Naive thymus-derived CD4-positive, alpha-beta T cell (primary cell): ENCODE results near the gene DMRTB1. TPM values are rescaled to one million over a fixed set of nuclear protein-coding genes. Genes with fewer than 3 reads are reported as not detected.

ENCODE experiments used
- ATAC-seq: fragments of 150-1000 bp; cut with Tn5 transposase; 2 replicates; pipeline ENCODE4 v1.10.0; 2021; ENCODE audit warnings: mild to moderate bottlenecking, moderate library complexity
- CTCF ChIA-PET: fragments of 350-600 bp; sonication (Branson Sonifier 250); formaldehyde crosslinking; loops from one replicate; lab custom pipeline; 2021; ENCODE audit warnings: antibody characterized with exemption; lab: Charles Lee
- POLR2A ChIA-PET: fragments of 350-600 bp; sonication (Branson Sonifier 250); formaldehyde crosslinking; loops from one replicate; lab custom pipeline; 2021; ENCODE audit warnings: antibody characterized with exemption, inconsistent platforms; lab: Charles Lee
- DNase-seq, 9 donors: peaks; one replicate each; pipeline versions ENCODE4 v3.0.0 to v3.0.0-alpha.2; 2020 to 2022; ENCODE audit warnings: mixed read lengths in 1 of 9
- H3K27ac ChIP-seq: one replicate; pipeline ENCODE4 v1.7.0; 2013; ENCODE audit warnings: mild to moderate bottlenecking, low read depth, low read length, moderate library complexity
- H3K27me3 ChIP-seq, 2 donors: one replicate each; pipeline ENCODE4 v1.7.0; 2013; ENCODE audit warnings: low read length in 2 of 2, mild to moderate bottlenecking in 2 of 2, moderate library complexity in 2 of 2; ENCODE audit not compliant: control insufficient read depth in 2 of 2, insufficient read depth in 2 of 2
- H3K36me3 ChIP-seq, 3 experiments: 1 replicate in 2 of 3; 2 replicates in 1 of 3; pipeline ENCODE4 v1.7.0; 2013; ENCODE audit warnings: low read length in 3 of 3, mild to moderate bottlenecking in 3 of 3, moderate library complexity in 1 of 3; ENCODE audit not compliant: insufficient read depth in 3 of 3, control insufficient read depth in 2 of 3
- H3K4me1 ChIP-seq, 2 donors: one replicate each; pipeline ENCODE4 v1.7.0; 2013; ENCODE audit warnings: low read length in 2 of 2, mild to moderate bottlenecking in 2 of 2, moderate library complexity in 1 of 2; ENCODE audit not compliant: control insufficient read depth in 2 of 2, insufficient read depth in 2 of 2
- H3K4me3 ChIP-seq: 2 replicates; pipeline ENCODE4 v1.7.0; 2013; ENCODE audit warnings: mild to moderate bottlenecking, low read length
- H3K9me3 ChIP-seq, 3 experiments: 1 replicate in 2 of 3; 2 replicates in 1 of 3; pipeline ENCODE4 v1.7.0; 2013; ENCODE audit warnings: low read length in 3 of 3; ENCODE audit not compliant: control insufficient read depth in 2 of 3
- H3K27ac Mint-ChIP-seq, 9 donors: one replicate each; pipeline ENCODE4 v1.8.0; 2020 to 2022; ENCODE audit warnings: mixed read lengths in 9 of 9, mild to moderate bottlenecking in 8 of 9, moderate library complexity in 5 of 9, inconsistent platforms in 2 of 9
- H3K27me3 Mint-ChIP-seq, 5 donors: one replicate each; pipeline ENCODE4 v1.8.0; 2021 to 2022; ENCODE audit warnings: mixed read lengths in 5 of 5, mild to moderate bottlenecking in 1 of 5
- H3K36me3 Mint-ChIP-seq, 5 donors: one replicate each; pipeline ENCODE4 v1.8.0; 2020 to 2022; ENCODE audit warnings: mixed read lengths in 5 of 5, mild to moderate bottlenecking in 3 of 5, inconsistent platforms in 1 of 5
- H3K4me1 Mint-ChIP-seq, 7 donors: one replicate each; pipeline ENCODE4 v1.8.0; 2020 to 2022; ENCODE audit warnings: mixed read lengths in 7 of 7, mild to moderate bottlenecking in 3 of 7, inconsistent platforms in 1 of 7
- H3K4me3 Mint-ChIP-seq, 10 donors: one replicate each; pipeline ENCODE4 v1.8.0; 2020 to 2022; ENCODE audit warnings: mild to moderate bottlenecking in 10 of 10, mixed read lengths in 10 of 10, moderate library complexity in 6 of 10, inconsistent platforms in 2 of 10
- H3K9me3 Mint-ChIP-seq, 11 donors: one replicate each; pipeline ENCODE4 v1.8.0; 2020 to 2022; ENCODE audit warnings: mixed read lengths in 11 of 11, mild to moderate bottlenecking in 4 of 11, inconsistent platforms in 1 of 11, moderate library complexity in 1 of 11
- intact Hi-C, 2 donors: fragments of 100-400 bp; cut with micrococcal nuclease; formaldehyde crosslinking; loops; one replicate each; pipeline ENCODE4 v1.15.1; 2023
- polyA plus RNA-seq, 2 donors: library from polyadenylated mRNA; unstranded; fragments of 300-500 nt; fragmentation: Illumina TruSeq; gene quantifications; one replicate each; pipeline ENCODE4 v1.2.3, GENCODE V29; 2021
- total RNA-seq, 6 experiments: library from RNA in 5 of 6; stranded (reverse) in 5 of 6; gene quantifications; 1 replicate in 5 of 6; 2 replicates in 1 of 6; pipeline ENCODE4 v1.2.3 and lab custom pipeline; 2021 to 2026

DMRTB1 gene
- total and polyA plus RNA-seq, 7 experiments from 2014 or later, result not detected

GRCh38 chr1:53498555-53499131, 39.4 kb downstream of the DMRTB1 start:
- ChIA-PET POLR2A (no interaction called here), CTCF (no interaction called here)
- H3K9me3 Mint-ChIP-seq, result peaks cover 0 to 1% (median 0%) of the 10 kb centered on the region in 11 donors
- H3K27me3 Mint-ChIP-seq, result peaks cover 0 to 14% (median 0%) of the 10 kb centered on the region in 5 donors
- Histone ChIP-seq H3K9me3 (no peaks in the 10 kb centered on the region), H3K27me3 (no peaks in the 10 kb centered on the region), H3K36me3 (no peaks in the 10 kb centered on the region), H3K27ac (no peak overlapping the region), H3K4me3 (no peak overlapping the region), H3K4me1 (peaks cover 0 to 7% of the 10 kb centered on the region in 2 donors)
- H3K36me3 Mint-ChIP-seq, result no peaks in the 10 kb centered on the region
- intact Hi-C loops, result no loop called here
- no peak overlapping the region for H3K27ac Mint-ChIP-seq
- DNase-seq (no peak), ATAC-seq (no peak)
- H3K4me1 Mint-ChIP-seq, result peaks cover 0 to 4% (median 0%) of the 10 kb centered on the region in 7 donors
- no peak overlapping the region for H3K4me3 Mint-ChIP-seq

GRCh38 chr1:53499257-53500203, 40.3 kb downstream of the DMRTB1 start:
- ATAC-seq (no peak), DNase-seq (no peak)
- peaks cover 0 to 1% (median 0%) of the 10 kb centered on the region in 11 donors for H3K9me3 Mint-ChIP-seq
- H3K4me1 Mint-ChIP-seq, result peaks cover 0 to 4% (median 0%) of the 10 kb centered on the region in 7 donors
- Histone ChIP-seq H3K36me3 (no peaks in the 10 kb centered on the region), H3K27ac (no peak overlapping the region), H3K9me3 (no peaks in the 10 kb centered on the region), H3K4me1 (peaks cover 0 to 7% of the 10 kb centered on the region in 2 donors), H3K27me3 (no peaks in the 10 kb centered on the region), H3K4me3 (no peak overlapping the region)
- H3K27me3 Mint-ChIP-seq, result peaks cover 0 to 8% (median 0%) of the 10 kb centered on the region in 5 donors
- ChIA-PET CTCF (no interaction called here), POLR2A (no interaction called here)
- H3K27ac Mint-ChIP-seq, result no peak overlapping the region
- no peaks in the 10 kb centered on the region for H3K36me3 Mint-ChIP-seq
- H3K4me3 Mint-ChIP-seq, result no peak overlapping the region
- intact Hi-C loops, result no loop called here

- POLR2A ChIA-PET, result no interaction called here
- peaks cover 0 to 6% (median 0%) of the 10 kb centered on the region in 5 donors for H3K27me3 Mint-ChIP-seq
- H3K9me3 Mint-ChIP-seq, result peaks cover 0 to under 1% (median 0%) of the 10 kb centered on the region in 11 donors
- H3K27ac Mint-ChIP-seq, result no peak overlapping the region
- CTCF ChIA-PET, result no interaction called here
- ATAC-seq (no peak), DNase-seq (no peak)
- H3K4me1 Mint-ChIP-seq, result peaks cover 0 to 4% (median 0%) of the 10 kb centered on the region in 7 donors
- Histone ChIP-seq H3K36me3 (no peaks in the 10 kb centered on the region), H3K4me1 (peaks cover 0 to 7% of the 10 kb centered on the region in 2 donors), H3K27ac (no peak overlapping the region), H3K9me3 (no peaks in the 10 kb centered on the region), H3K4me3 (no peak overlapping the region), H3K27me3 (no peaks in the 10 kb centered on the region)
- intact Hi-C loops, result no loop called here
- no peaks in the 10 kb centered on the region for H3K36me3 Mint-ChIP-seq
- H3K4me3 Mint-ChIP-seq, result no peak overlapping the region
These were observed 41.2 kb downstream of the DMRTB1 start for GRCh38 chr1:53500204-53501064.

GRCh38 chr1:53501065-53502005, 42.1 kb downstream of the DMRTB1 start:
- Histone ChIP-seq H3K9me3 (no peaks in the 10 kb centered on the region), H3K4me3 (no peak overlapping the region), H3K4me1 (peaks cover 0 to 7% of the 10 kb centered on the region in 2 donors), H3K27ac (no peak overlapping the region), H3K27me3 (no peaks in the 10 kb centered on the region), H3K36me3 (no peaks in the 10 kb centered on the region)
- POLR2A ChIA-PET, result no interaction called here
- Mint-ChIP-seq H3K27ac (no peak overlapping the region), H3K27me3 (peaks cover 0 to 6% (median 0%) of the 10 kb centered on the region in 5 donors), H3K4me3 (no peak overlapping the region), H3K9me3 (no peaks in the 10 kb centered on the region), H3K36me3 (no peaks in the 10 kb centered on the region), H3K4me1 (peaks cover 0 to 4% (median 0%) of the 10 kb centered on the region in 7 donors)
- no peak for ATAC-seq
- CTCF ChIA-PET, result no interaction called here
- intact Hi-C loops, result no loop called here
- no peak for DNase-seq

GRCh38 chr1:53502641-53503432, 43.6 kb downstream of the DMRTB1 start:
- no peak overlapping the region for H3K4me3 Mint-ChIP-seq
- Histone ChIP-seq H3K36me3 (no peaks in the 10 kb centered on the region), H3K4me1 (peaks cover 0 to 7% of the 10 kb centered on the region in 2 donors), H3K27ac (no peak overlapping the region), H3K27me3 (no peaks in the 10 kb centered on the region), H3K4me3 (no peak overlapping the region), H3K9me3 (no peaks in the 10 kb centered on the region)
- ChIA-PET CTCF (no interaction called here), POLR2A (no interaction called here)
- intact Hi-C loops, result no loop called here
- no peak for ATAC-seq
- peaks cover 0 to 4% (median 0%) of the 10 kb centered on the region in 7 donors for H3K4me1 Mint-ChIP-seq
- H3K9me3 Mint-ChIP-seq, result no peaks in the 10 kb centered on the region
- no peak for DNase-seq
- no peak overlapping the region for H3K27ac Mint-ChIP-seq
- H3K36me3 Mint-ChIP-seq, result no peaks in the 10 kb centered on the region
- H3K27me3 Mint-ChIP-seq, result peaks cover 0 to 6% (median 0%) of the 10 kb centered on the region in 5 donors
